ENCODE results near the gene SARDH.
A peak's percentile ranks its signal among the peaks of the same experiment; 100 is the strongest.

The SARDH gene, protein sequence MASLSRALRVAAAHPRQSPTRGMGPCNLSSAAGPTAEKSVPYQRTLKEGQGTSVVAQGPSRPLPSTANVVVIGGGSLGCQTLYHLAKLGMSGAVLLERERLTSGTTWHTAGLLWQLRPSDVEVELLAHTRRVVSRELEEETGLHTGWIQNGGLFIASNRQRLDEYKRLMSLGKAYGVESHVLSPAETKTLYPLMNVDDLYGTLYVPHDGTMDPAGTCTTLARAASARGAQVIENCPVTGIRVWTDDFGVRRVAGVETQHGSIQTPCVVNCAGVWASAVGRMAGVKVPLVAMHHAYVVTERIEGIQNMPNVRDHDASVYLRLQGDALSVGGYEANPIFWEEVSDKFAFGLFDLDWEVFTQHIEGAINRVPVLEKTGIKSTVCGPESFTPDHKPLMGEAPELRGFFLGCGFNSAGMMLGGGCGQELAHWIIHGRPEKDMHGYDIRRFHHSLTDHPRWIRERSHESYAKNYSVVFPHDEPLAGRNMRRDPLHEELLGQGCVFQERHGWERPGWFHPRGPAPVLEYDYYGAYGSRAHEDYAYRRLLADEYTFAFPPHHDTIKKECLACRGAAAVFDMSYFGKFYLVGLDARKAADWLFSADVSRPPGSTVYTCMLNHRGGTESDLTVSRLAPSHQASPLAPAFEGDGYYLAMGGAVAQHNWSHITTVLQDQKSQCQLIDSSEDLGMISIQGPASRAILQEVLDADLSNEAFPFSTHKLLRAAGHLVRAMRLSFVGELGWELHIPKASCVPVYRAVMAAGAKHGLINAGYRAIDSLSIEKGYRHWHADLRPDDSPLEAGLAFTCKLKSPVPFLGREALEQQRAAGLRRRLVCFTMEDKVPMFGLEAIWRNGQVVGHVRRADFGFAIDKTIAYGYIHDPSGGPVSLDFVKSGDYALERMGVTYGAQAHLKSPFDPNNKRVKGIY

GRCh38 chr9:133737774-133738639 lies at the start of gene SARDH:
TSS of gene SARDH (minus strand) at chr9:133738352. CDS start at chr9:133734173, 4,179 bp downstream.
- no peak within 1 kb of the TSS for H3K9ac ChIP-seq (ENCODE audit: low read length)
- no peaks in the 10 kb centered on the region for H3K27me3 ChIP-seq (ENCODE audit: control insufficient read depth, insufficient read depth, low read length)
- no peaks in the 10 kb centered on the region for H3K9me3 ChIP-seq (ENCODE audit: control insufficient read depth, insufficient read depth, low read depth, low read length)
- no peak within 1 kb of the TSS for H3K27ac ChIP-seq (ENCODE audit: low read depth, low read length)
- H3K4me3 ChIP-seq (ENCODE audit: low read depth, low read length): peak within 1 kb of the TSS; percentile 47
- H3K4me1 ChIP-seq (ENCODE audit: control insufficient read depth, insufficient read depth, low read length): peaks cover 31% of the 10 kb centered on the region
- no peaks in the 10 kb centered on the region for H3K36me3 ChIP-seq (ENCODE audit: control insufficient read depth, insufficient read depth, low read length)

DNA sequence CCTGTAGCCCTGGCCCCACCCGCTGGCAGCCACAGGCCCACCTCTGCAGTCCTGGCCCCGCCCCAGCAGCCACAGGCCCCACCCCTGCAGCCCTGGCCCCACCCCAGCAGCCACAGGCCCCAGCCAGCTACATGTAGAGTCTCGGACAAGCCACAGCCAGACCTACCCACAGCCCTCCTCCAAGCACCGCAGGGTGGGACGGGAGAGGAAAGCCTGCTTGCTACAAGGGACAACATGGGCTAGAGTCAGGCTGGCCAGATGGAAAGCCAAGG lies 49.5 kb upstream of the SARDH start:
- no peak overlapping the region for H3K9ac ChIP-seq (ENCODE audit: low read length)
- no peak overlapping the region for H3K4me3 ChIP-seq (ENCODE audit: low read depth, low read length)
- H3K4me1 ChIP-seq (ENCODE audit: control insufficient read depth, insufficient read depth, low read length): peaks cover 8% of the 10 kb centered on the region
- peaks cover 80% of the 10 kb centered on the region for H3K36me3 ChIP-seq (ENCODE audit: control insufficient read depth, insufficient read depth, low read length)
- no peaks in the 10 kb centered on the region for H3K9me3 ChIP-seq (ENCODE audit: control insufficient read depth, insufficient read depth, low read depth, low read length)
- H3K27me3 ChIP-seq (ENCODE audit: control insufficient read depth, insufficient read depth, low read length): no peaks in the 10 kb centered on the region
- H3K27ac ChIP-seq (ENCODE audit: low read depth, low read length): no peak overlapping the region

- H3K36me3 ChIP-seq (ENCODE audit: control insufficient read depth, insufficient read depth, low read length): peaks cover 79% of the 10 kb centered on the region
- H3K4me3 ChIP-seq (ENCODE audit: low read depth, low read length): no peak overlapping the region
- H3K9ac ChIP-seq (ENCODE audit: low read length): no peak overlapping the region
- H3K9me3 ChIP-seq (ENCODE audit: control insufficient read depth, insufficient read depth, low read depth, low read length): no peaks in the 10 kb centered on the region
- no peaks in the 10 kb centered on the region for H3K27me3 ChIP-seq (ENCODE audit: control insufficient read depth, insufficient read depth, low read length)
- peaks cover 8% of the 10 kb centered on the region for H3K4me1 ChIP-seq (ENCODE audit: control insufficient read depth, insufficient read depth, low read length)
- H3K27ac ChIP-seq (ENCODE audit: low read depth, low read length): no peak overlapping the region
Observed at GRCh38 chr9:133786907-133787753, 49.0 kb upstream of the SARDH start.

DNA sequence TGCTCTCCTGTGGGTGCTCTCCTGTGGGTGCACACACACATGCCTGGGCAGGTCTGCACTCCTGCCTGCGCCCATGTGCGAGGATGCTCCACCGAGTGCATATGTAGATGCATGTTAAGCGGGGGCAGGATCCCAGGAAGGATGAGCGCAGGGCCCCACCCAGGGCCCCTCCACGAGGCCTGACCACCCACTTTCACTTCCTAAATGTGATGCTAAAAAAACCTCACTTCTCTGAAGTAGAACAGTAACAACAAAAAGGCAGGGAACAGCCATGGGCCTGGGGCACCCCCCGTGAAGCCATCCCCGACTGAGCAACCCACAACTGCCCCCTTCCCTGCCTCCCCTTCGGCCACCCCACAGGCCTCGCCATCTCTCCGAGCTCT lies 48.2 kb upstream of the SARDH start:
- H3K9ac ChIP-seq (ENCODE audit: low read length): no peak overlapping the region

GRCh38 chr9:133785753-133786370 lies 47.7 kb upstream of the SARDH start:
- Histone ChIP-seq H3K4me3 (ENCODE audit: low read depth, low read length) (no peak overlapping the region), H3K27me3 (ENCODE audit: control insufficient read depth, insufficient read depth, low read length) (no peaks in the 10 kb centered on the region), H3K36me3 (ENCODE audit: control insufficient read depth, insufficient read depth, low read length) (peaks cover 77% of the 10 kb centered on the region), H3K9me3 (ENCODE audit: control insufficient read depth, insufficient read depth, low read depth, low read length) (no peaks in the 10 kb centered on the region), H3K27ac (ENCODE audit: low read depth, low read length) (no peak overlapping the region), H3K9ac (ENCODE audit: low read length) (no peak overlapping the region), H3K4me1 (ENCODE audit: control insufficient read depth, insufficient read depth, low read length) (peaks cover 8% of the 10 kb centered on the region)

More for the DNA sequence above, 48.2 kb upstream of the SARDH start:
- peaks cover 75% of the 10 kb centered on the region for H3K36me3 ChIP-seq (ENCODE audit: control insufficient read depth, insufficient read depth, low read length)
- H3K4me3 ChIP-seq (ENCODE audit: low read depth, low read length): no peak overlapping the region
- no peaks in the 10 kb centered on the region for H3K9me3 ChIP-seq (ENCODE audit: control insufficient read depth, insufficient read depth, low read depth, low read length)
- no peaks in the 10 kb centered on the region for H3K27me3 ChIP-seq (ENCODE audit: control insufficient read depth, insufficient read depth, low read length)
- H3K4me1 ChIP-seq (ENCODE audit: control insufficient read depth, insufficient read depth, low read length): peaks cover 8% of the 10 kb centered on the region
- H3K27ac ChIP-seq (ENCODE audit: low read depth, low read length): no peak overlapping the region

- peaks cover 75% of the 10 kb centered on the region for H3K36me3 ChIP-seq (ENCODE audit: control insufficient read depth, insufficient read depth, low read length)
- no peak overlapping the region for H3K9ac ChIP-seq (ENCODE audit: low read length)
- no peaks in the 10 kb centered on the region for H3K27me3 ChIP-seq (ENCODE audit: control insufficient read depth, insufficient read depth, low read length)
- peaks cover 8% of the 10 kb centered on the region for H3K4me1 ChIP-seq (ENCODE audit: control insufficient read depth, insufficient read depth, low read length)
- H3K27ac ChIP-seq (ENCODE audit: low read depth, low read length): no peak overlapping the region
- H3K9me3 ChIP-seq (ENCODE audit: control insufficient read depth, insufficient read depth, low read depth, low read length): no peaks in the 10 kb centered on the region
- H3K4me3 ChIP-seq (ENCODE audit: low read depth, low read length): no peak overlapping the region
Observed at GRCh38 chr9:133784731-133785561, 46.8 kb upstream of the SARDH start.

- H3K27ac ChIP-seq (ENCODE audit: low read depth, low read length): no peak overlapping the region
- H3K9me3 ChIP-seq (ENCODE audit: control insufficient read depth, insufficient read depth, low read depth, low read length): no peaks in the 10 kb centered on the region
- peaks cover 77% of the 10 kb centered on the region for H3K36me3 ChIP-seq (ENCODE audit: control insufficient read depth, insufficient read depth, low read length)
- H3K27me3 ChIP-seq (ENCODE audit: control insufficient read depth, insufficient read depth, low read length): no peaks in the 10 kb centered on the region
- H3K9ac ChIP-seq (ENCODE audit: low read length): no peak overlapping the region
- peaks cover 7% of the 10 kb centered on the region for H3K4me1 ChIP-seq (ENCODE audit: control insufficient read depth, insufficient read depth, low read length)
- H3K4me3 ChIP-seq (ENCODE audit: low read depth, low read length): no peak overlapping the region
Observed at GRCh38 chr9:133783331-133783731, 45.2 kb upstream of the SARDH start.

DNA sequence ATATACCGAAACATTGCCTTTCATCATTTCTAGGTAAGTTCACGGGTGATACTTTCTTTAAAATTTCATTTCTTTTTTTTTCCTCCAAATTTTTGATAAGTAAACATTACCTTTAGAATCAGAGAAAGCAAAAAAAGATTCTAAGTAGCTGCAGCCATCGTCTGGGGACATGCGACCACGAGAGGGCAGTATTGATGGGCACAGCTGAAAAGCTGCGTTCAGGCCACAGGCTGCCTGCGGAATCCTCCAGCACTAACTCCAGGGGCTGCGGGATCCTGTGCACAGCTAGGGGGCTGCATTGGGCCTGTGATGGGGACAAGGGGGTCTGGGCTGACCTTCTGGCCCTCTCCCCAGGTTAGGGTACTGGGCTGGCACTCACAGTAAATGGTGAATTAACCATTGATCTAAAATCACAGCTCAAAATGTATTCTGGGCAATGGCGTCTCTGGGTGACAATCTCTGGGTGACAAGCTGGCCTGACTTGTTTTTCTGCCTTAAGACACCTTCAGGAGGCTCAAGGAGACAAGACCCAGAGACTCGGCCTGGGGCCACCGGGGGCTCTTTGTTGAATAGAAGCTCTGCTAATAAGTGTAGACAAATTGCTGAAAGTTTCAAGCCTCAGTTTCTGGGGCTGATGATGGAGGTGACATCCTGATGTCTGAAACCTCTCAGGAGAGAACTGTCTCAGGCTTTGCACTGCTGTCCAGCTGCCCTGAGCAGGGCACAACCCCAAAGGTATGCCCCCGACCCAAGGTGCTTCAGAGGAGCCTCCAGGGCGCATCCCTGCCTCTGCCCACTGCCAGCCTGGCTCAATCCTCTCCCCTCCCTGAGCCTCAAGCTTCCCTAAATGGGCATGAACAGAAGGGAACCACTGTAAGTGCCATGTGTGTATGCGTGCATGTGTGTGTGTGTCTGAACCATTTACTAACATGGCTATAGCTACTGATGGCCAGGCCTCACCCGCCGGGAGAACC lies 44.3 kb upstream of the SARDH start:
- Histone ChIP-seq H3K27ac (ENCODE audit: low read depth, low read length) (no peak overlapping the region), H3K9me3 (ENCODE audit: control insufficient read depth, insufficient read depth, low read depth, low read length) (no peaks in the 10 kb centered on the region)

DNA sequence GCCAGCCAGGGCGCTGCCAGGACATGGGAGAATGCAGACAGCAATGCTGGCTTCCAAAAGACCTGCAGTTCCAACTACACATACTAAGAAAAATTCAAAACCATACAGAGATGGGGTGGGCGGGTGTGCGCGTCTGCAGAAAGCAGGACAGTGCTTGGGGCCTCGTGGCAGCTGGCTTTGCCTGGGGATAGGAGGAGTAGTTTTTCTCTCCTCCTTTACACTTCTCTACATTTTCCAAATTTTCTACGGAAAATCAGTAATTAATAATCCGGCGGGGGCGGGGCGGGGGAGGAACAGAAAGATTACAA lies 43.6 kb upstream of the SARDH start:
- Histone ChIP-seq H3K9me3 (ENCODE audit: control insufficient read depth, insufficient read depth, low read depth, low read length) (no peaks in the 10 kb centered on the region), H3K27me3 (ENCODE audit: control insufficient read depth, insufficient read depth, low read length) (no peaks in the 10 kb centered on the region), H3K9ac (ENCODE audit: low read length) (no peak overlapping the region), H3K4me1 (ENCODE audit: control insufficient read depth, insufficient read depth, low read length) (no peaks in the 10 kb centered on the region), H3K36me3 (ENCODE audit: control insufficient read depth, insufficient read depth, low read length) (peaks cover 84% of the 10 kb centered on the region), H3K27ac (ENCODE audit: low read depth, low read length) (no peak overlapping the region), H3K4me3 (ENCODE audit: low read depth, low read length) (no peak overlapping the region)

More for the DNA sequence above, 44.3 kb upstream of the SARDH start:
- H3K4me3 ChIP-seq (ENCODE audit: low read depth, low read length): no peak overlapping the region
- H3K9ac ChIP-seq (ENCODE audit: low read length): no peak overlapping the region
- peaks cover 81% of the 10 kb centered on the region for H3K36me3 ChIP-seq (ENCODE audit: control insufficient read depth, insufficient read depth, low read length)
- H3K27me3 ChIP-seq (ENCODE audit: control insufficient read depth, insufficient read depth, low read length): no peaks in the 10 kb centered on the region
- H3K4me1 ChIP-seq (ENCODE audit: control insufficient read depth, insufficient read depth, low read length): no peaks in the 10 kb centered on the region

All from HUES6 (cell line).